ENCODE measurements around the gene ZC3H4.
A peak's percentile ranks its signal among the peaks of the same experiment; 100 is the strongest.

The ZC3H4 gene

GRCh38 chr19:47134545-47134944 is 21.0 kb upstream of the ZC3H4 start:
- no peak for DNase-seq (ENCODE audit: low read depth in 1 of 2, low spot score in 1 of 2)

GRCh38 chr19:47133021-47133471 is 19.5 kb upstream of the ZC3H4 start:
- no peak for DNase-seq (ENCODE audit: low read depth in 1 of 2, low spot score in 1 of 2)

GRCh38 chr19:47132194-47132852 is 18.7 kb upstream of the ZC3H4 start:
- no peak for DNase-seq (ENCODE audit: low read depth in 1 of 2, low spot score in 1 of 2)

- DNase-seq (ENCODE audit: low read depth in 1 of 2, low spot score in 1 of 2): peak; percentile 90 to 94
Observed at GRCh38 chr19:47130589-47131227, 17.1 kb upstream of the ZC3H4 start, which contains the start of gene SAE1. Gene SAE1, plus strand, starts transcription at chr19:47130835. Its CDS starts 96 bp downstream, at chr19:47130931.

GRCh38 chr19:47130120-47130588 is 16.6 kb upstream of the ZC3H4 start:
- DNase-seq (ENCODE audit: low read depth in 1 of 2, low spot score in 1 of 2): no peak

- DNase-seq (ENCODE audit: low read depth in 1 of 2, low spot score in 1 of 2): no peak
Observed at GRCh38 chr19:47129579-47129978, 16.0 kb upstream of the ZC3H4 start.

GRCh38 chr19:47125669-47125938 is 12.0 kb upstream of the ZC3H4 start:
- DNase-seq (ENCODE audit: low read depth in 1 of 2, low spot score in 1 of 2): no peak

GRCh38 chr19:47124937-47125668 is 11.5 kb upstream of the ZC3H4 start:
- DNase-seq (ENCODE audit: low read depth in 1 of 2, low spot score in 1 of 2): no peak

GRCh38 chr19:47123406-47123805 is 9.8 kb upstream of the ZC3H4 start:
- DNase-seq (ENCODE audit: low read depth in 1 of 2, low spot score in 1 of 2): no peak

- no peak for DNase-seq (ENCODE audit: low read depth in 1 of 2, low spot score in 1 of 2)
Observed at GRCh38 chr19:47122359-47123335, 9.1 kb upstream of the ZC3H4 start.

- DNase-seq (ENCODE audit: low read depth in 1 of 2, low spot score in 1 of 2): no peak
Observed at GRCh38 chr19:47120470-47121067, 7.0 kb upstream of the ZC3H4 start.

GRCh38 chr19:47113850-47114651 is 475 bp upstream of the ZC3H4 start:
- DNase-seq (ENCODE audit: low read depth in 1 of 2, low spot score in 1 of 2): no peak

GRCh38 chr19:47112166-47112996 is 1.2 kb downstream of the ZC3H4 start:
- DNase-seq (ENCODE audit: low read depth in 1 of 2, low spot score in 1 of 2): peak; percentile 80 to 85

GRCh38 chr19:47111682-47112165 is 1.9 kb downstream of the ZC3H4 start:
- no peak for DNase-seq (ENCODE audit: low read depth in 1 of 2, low spot score in 1 of 2)

GRCh38 chr19:47111006-47111621 is 2.5 kb downstream of the ZC3H4 start:
- DNase-seq (ENCODE audit: low read depth in 1 of 2, low spot score in 1 of 2): peak in 1 of 2 donors; percentile 25

GRCh38 chr19:47110521-47111005 is 3.0 kb downstream of the ZC3H4 start:
- peak in 1 of 2 donors; percentile 52 for DNase-seq (ENCODE audit: low read depth in 1 of 2, low spot score in 1 of 2)

- peak in 1 of 2 donors; percentile 39 for DNase-seq (ENCODE audit: low read depth in 1 of 2, low spot score in 1 of 2)
Observed at GRCh38 chr19:47109541-47110375, 3.8 kb downstream of the ZC3H4 start.

Measured in activated T-helper 1 cell treated with anti-CD3 and anti-CD28 coated beads, Interleukin-2, amount 50 U/mL, for 16 hours (primary cell).